ENCODE results near the gene GALR1.
"Not testable (repeated sequence)": the region's sequence is repeated elsewhere in the genome, so short reads cannot be mapped to it uniquely, and the experiment has no call there.

The GALR1 gene

GRCh38 chr18:77249569-77250500 lies at the start of gene GALR1:
Gene GALR1 (plus strand): TSS chr18:77249848. CDS start chr18:77250549, 701 bp downstream.
- DNase-seq (ENCODE audit: low read depth), result no peak

GRCh38 chr18:77201506-77201905 lies 48.1 kb upstream of the GALR1 start:
- DNase-seq (ENCODE audit: low read depth), result no peak

GRCh38 chr18:77202329-77202728 lies 47.3 kb upstream of the GALR1 start:
- DNase-seq (ENCODE audit: low read depth), result no peak

GRCh38 chr18:77203071-77203470 lies 46.6 kb upstream of the GALR1 start:
- no peak for DNase-seq (ENCODE audit: low read depth)

GRCh38 chr18:77203851-77204250 lies 45.8 kb upstream of the GALR1 start:
- DNase-seq (ENCODE audit: low read depth), result no peak

GRCh38 chr18:77205769-77206168 lies 43.9 kb upstream of the GALR1 start:
- DNase-seq (ENCODE audit: low read depth), result no peak

- no peak for DNase-seq (ENCODE audit: low read depth)
Observed at GRCh38 chr18:77206676-77207374, 42.8 kb upstream of the GALR1 start.

GRCh38 chr18:77207540-77207939 lies 42.1 kb upstream of the GALR1 start:
- no peak for DNase-seq (ENCODE audit: low read depth)

GRCh38 chr18:77208964-77209363 lies 40.7 kb upstream of the GALR1 start:
- DNase-seq (ENCODE audit: low read depth), result peak; percentile 21

- no peak for DNase-seq (ENCODE audit: low read depth)
Observed at GRCh38 chr18:77209587-77209986, 40.1 kb upstream of the GALR1 start.

GRCh38 chr18:77210249-77210648 lies 39.4 kb upstream of the GALR1 start:
- DNase-seq (ENCODE audit: low read depth), result no peak

- DNase-seq (ENCODE audit: low read depth), result no peak
Observed at GRCh38 chr18:77218642-77219041, 31.0 kb upstream of the GALR1 start.

GRCh38 chr18:77220726-77221125 lies 28.9 kb upstream of the GALR1 start:
- no peak for DNase-seq (ENCODE audit: low read depth)

- no peak for DNase-seq (ENCODE audit: low read depth)
Observed at GRCh38 chr18:77222464-77222863, 27.2 kb upstream of the GALR1 start.

- DNase-seq (ENCODE audit: low read depth), result no peak
Observed at GRCh38 chr18:77223221-77223639, 26.4 kb upstream of the GALR1 start.

- DNase-seq (ENCODE audit: low read depth), result no peak
Observed at GRCh38 chr18:77223653-77224052, 26.0 kb upstream of the GALR1 start.

GRCh38 chr18:77230645-77231044 lies 19.0 kb upstream of the GALR1 start:
- no peak for DNase-seq (ENCODE audit: low read depth)

- no peak for DNase-seq (ENCODE audit: low read depth)
Observed at GRCh38 chr18:77234504-77235365, 14.9 kb upstream of the GALR1 start.

GRCh38 chr18:77239285-77239684 lies 10.4 kb upstream of the GALR1 start:
- DNase-seq (ENCODE audit: low read depth), result not testable (repeated sequence)

GRCh38 chr18:77248873-77249568 lies 627 bp upstream of the GALR1 start:
- no peak for DNase-seq (ENCODE audit: low read depth)

- DNase-seq (ENCODE audit: low read depth), result no peak
Observed at GRCh38 chr18:77250501-77250925, 865 bp downstream of the GALR1 start.
